ENCODE results near the gene TUBGCP3. TPM values are rescaled to one million over a fixed set of nuclear protein-coding genes. Genes with fewer than 3 reads are reported as not detected.

TUBGCP3 gene
- 51.4 TPM for total RNA-seq (2021; ENCODE audit: unreplicated experiment)
- 32.3 and 35.5 TPM in 2 replicates for polyA plus RNA-seq (2012)
- percentile 84 among the genes with signal in this experiment for Bru-seq, nascent RNA
- percentile 83 among the genes with signal in this experiment for BruChase-seq, experiment 1, labeled RNA remaining after a 6-hour chase
- BruChase-seq, experiment 2, labeled RNA remaining after a 2-hour chase = percentile 81 among the genes with signal in this experiment
- long read RNA-seq, transcript TUBGCP3-201 (22 exons, 3,899 nt) = major isoform, 95 of 155 reads
- long read RNA-seq, partial matches to known transcripts = 28 of 155 reads
- long read RNA-seq, other reads (novel, unspliced or antisense) = 24 of 155 reads

DNA sequence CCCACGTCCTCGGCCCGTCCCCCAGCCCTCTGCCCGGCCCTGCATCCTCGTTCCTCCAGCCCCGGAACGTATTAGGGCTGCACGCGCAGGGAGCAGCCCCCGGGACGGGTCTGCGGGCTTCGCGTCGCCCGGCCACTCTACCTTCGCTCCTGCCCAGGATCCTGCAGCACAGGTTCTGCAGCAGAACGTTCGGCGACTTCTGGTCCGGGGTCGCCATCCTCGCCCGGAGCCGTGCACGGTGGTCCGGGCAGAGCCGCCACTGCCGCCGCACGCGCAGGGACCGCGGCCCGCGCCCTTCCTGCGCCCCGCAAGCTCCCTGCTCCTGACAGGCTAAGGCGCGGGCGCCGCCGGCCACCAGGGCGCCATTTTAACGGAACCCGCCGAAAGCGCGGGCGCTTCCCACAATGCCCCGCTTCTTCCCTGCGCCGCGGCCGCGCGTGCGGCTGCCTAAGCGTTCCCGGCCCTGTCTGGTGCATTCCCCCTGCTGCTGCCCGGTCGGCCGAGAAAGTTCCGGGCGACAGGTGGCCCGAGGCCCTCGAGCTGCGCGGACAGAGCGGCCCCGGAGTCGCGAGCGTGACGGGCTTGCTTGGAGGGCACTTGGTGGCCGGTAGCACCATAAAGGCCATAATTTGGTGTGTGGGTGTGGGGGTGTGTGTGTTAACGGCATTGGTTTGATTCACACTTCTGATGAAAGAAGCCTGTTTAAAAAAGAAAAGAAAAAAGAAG, at the start of gene TUBGCP3:
TUBGCP3 (minus strand) TSS at position 390 of the 726 bp plus-strand sequence; CDS start at position 217, 173 bp downstream.
- H3K79me2 ChIP-seq (ENCODE audit: insufficient read depth, low read length) = peaks cover 50% of the 10 kb centered on the region
- no peak within 1 kb of the TSS for H2AFZ ChIP-seq (ENCODE audit: low read depth, low read length, poor library complexity, severe bottlenecking)
- peak within 1 kb of the TSS; percentile 84 for H3K4me2 ChIP-seq (ENCODE audit: low read length)
- no peaks in the 10 kb centered on the region for H3K27me3 ChIP-seq (ENCODE audit: insufficient read depth, low read length)
- POLR2A ChIA-PET = no interaction called here
- DNase-seq (ENCODE audit: low read depth, low spot score) (peak; percentile 54), ATAC-seq (peak; percentile 87)
- CTCF ChIA-PET = no interaction called here
- BruUV-seq (replicated peaks) = no TSS peak
- intact Hi-C loops (cut with micrococcal nuclease) = no loop called here
- H3K9me2 ChIP-seq (ENCODE audit: insufficient read depth) = no peaks in the 10 kb centered on the region
- peaks cover 13 to 22% of the 10 kb centered on the region in 2 experiments for H3K4me1 ChIP-seq (ENCODE audit: control insufficient read depth in 1 of 2, insufficient read depth in 2 of 2, low read length in 2 of 2)
- H3K9ac ChIP-seq (ENCODE audit: low read length) = peak within 1 kb of the TSS; percentile 98
- no peaks in the 10 kb centered on the region for H3K9me3 ChIP-seq (ENCODE audit: control insufficient read depth in 1 of 2, insufficient read depth in 1 of 2, low read depth in 1 of 2, low read length in 2 of 2)
- no peaks in the 10 kb centered on the region for H4K20me1 ChIP-seq (ENCODE audit: insufficient read depth)
- H3K36me3 ChIP-seq (ENCODE audit: control insufficient read depth in 1 of 2, insufficient read depth in 2 of 2, low read length in 2 of 2) = no peaks in the 10 kb centered on the region
- H3K4me3 ChIP-seq (replicated peaks in 1 of 2; ENCODE audit: low read depth in 1 of 2, low read length in 2 of 2) = peak within 1 kb of the TSS; percentile 93
- RAD21 ChIA-PET (ENCODE audit: low non-redundant PET in 1 of 2, low total read pairs in 2 of 2, uncharacterized antibody in 2 of 2, unreplicated experiment in 2 of 2) = no interaction called here
- H3K27ac ChIP-seq (ENCODE audit: low read depth, low read length) = peak within 1 kb of the TSS; percentile 100
- TF ChIP-seq POLR2A (IDR thresholded peaks at IDR 0.05; ENCODE audit: borderline replicate concordance, extremely low read depth, insufficient read depth, insufficient read length) (peak; percentile 58), EZH2 (IDR thresholded peaks at IDR 0.05) (no peak), SRF (IDR thresholded peaks at IDR 0.05; ENCODE audit: low read depth) (peak; percentile 16; the same call in 1 of the 2 replicates), REST (IDR thresholded peaks at IDR 0.05; ENCODE audit: low read depth) (no peak), ZFX (IDR thresholded peaks at IDR 0.05) (peak; percentile 81), CTCF (IDR thresholded peaks at IDR 0.05 in 2 of 3, conservative IDR thresholded peaks at IDR 0.05 in 1 of 3; ENCODE audit: borderline replicate concordance in 1 of 3, insufficient read depth in 1 of 3, low read depth in 2 of 3, low read length in 2 of 3) (no peak), SP1 (IDR thresholded peaks at IDR 0.05; ENCODE audit: low read depth) (peak; percentile 49; the same call in 1 of the 2 replicates), SIN3A (IDR thresholded peaks at IDR 0.05; ENCODE audit: low read depth) (peak; percentile 75), ZNF274 (IDR thresholded peaks at IDR 0.05; ENCODE audit: low read depth, low read length) (no peak), ATF3 (IDR thresholded peaks at IDR 0.05) (no peak), JUND (IDR thresholded peaks at IDR 0.05) (peak; percentile 23; the same call in 1 of the 2 replicates), ZBTB33 (IDR thresholded peaks at IDR 0.05; ENCODE audit: extremely low read depth, insufficient replicate concordance, low read length) (no peak), FOSL1 (IDR thresholded peaks at IDR 0.05; ENCODE audit: low read depth) (no peak), CEBPB (IDR thresholded peaks at IDR 0.05; ENCODE audit: low read depth) (no peak), TCF7L2 (IDR thresholded peaks at IDR 0.05; ENCODE audit: borderline replicate concordance, extremely low read depth, insufficient read depth, insufficient read length) (peak; percentile 62), CBX3 (IDR thresholded peaks at IDR 0.05; ENCODE audit: low read depth) (peak; percentile 96), RAD21 (IDR thresholded peaks at IDR 0.05; ENCODE audit: low read depth) (no peak)
- TF ChIP-seq, protein P1, sequence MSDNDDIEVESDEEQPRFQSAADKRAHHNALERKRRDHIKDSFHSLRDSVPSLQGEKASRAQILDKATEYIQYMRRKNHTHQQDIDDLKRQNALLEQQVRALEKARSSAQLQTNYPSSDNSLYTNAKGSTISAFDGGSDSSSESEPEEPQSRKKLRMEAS (IDR thresholded peaks at IDR 0.05) = peak; percentile 94

Measured in HCT116 (cell line).